HG03045 (cell line): ENCODE data around the gene LGR6.
"Not testable (repeated sequence)": the region's sequence is repeated elsewhere in the genome, so short reads cannot be mapped to it uniquely, and the experiment has no call there.

Experiments
- ATAC-seq: cut with Tn5 transposase; IDR thresholded peaks from one replicate; pipeline ENCODE4 v1.9.1; 2021; ENCODE audit warnings: mild to moderate bottlenecking, moderate library complexity; ENCODE audit not compliant: unreplicated experiment

The LGR6 gene

GRCh38 chr1:202176949-202177927, 16.4 kb upstream of the LGR6 start:
- ATAC-seq: no peak

DNA sequence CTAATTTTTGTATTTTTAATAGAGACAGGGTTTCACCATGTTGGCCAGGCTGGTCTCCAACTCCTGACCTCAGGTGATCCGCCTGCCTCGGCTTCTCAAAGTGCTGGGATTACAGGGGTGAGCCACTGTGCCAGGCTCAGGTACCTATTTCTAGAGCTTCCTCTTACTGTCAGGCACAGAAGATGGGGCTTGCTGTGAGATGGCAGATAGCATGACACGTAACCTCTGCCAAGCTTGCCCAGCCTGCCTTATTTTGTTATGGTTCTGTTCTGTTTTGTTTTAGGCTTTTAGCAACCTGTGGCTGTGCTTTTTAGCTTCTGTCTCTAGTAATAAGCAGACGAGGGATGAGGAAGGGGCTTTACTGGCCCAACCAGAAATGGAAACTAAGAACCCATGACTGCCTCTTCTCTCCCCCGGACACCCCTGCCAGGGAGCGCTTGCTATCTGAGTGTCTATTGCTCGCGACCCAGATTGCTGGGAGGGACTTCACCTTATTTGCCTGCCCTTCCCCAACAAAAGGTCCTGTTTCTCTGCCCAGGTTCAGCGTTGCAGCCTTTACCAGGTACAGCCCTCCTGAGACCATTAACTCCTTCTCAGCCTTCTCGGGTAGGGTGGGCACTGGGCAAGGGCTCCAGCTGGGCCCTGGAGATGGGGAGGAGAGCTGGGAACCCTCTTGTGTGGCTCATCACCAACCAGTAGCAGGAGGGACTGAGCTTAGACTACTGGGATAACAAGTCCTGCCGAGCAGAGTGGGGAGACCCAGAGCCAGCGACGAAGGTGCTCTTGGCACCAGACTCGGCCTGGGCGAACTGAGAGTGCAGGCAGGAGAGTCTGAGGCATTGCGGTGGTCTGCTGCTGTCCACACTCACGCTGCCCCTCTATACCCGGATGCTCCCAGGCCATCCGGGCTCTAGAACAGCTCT, 13.5 kb upstream of the LGR6 start:
- no peak for ATAC-seq

GRCh38 chr1:202180751-202181139, 12.9 kb upstream of the LGR6 start:
- not testable (repeated sequence) for ATAC-seq

- ATAC-seq: no peak
Measured at GRCh38 chr1:202181586-202181985, 12.0 kb upstream of the LGR6 start.

DNA sequence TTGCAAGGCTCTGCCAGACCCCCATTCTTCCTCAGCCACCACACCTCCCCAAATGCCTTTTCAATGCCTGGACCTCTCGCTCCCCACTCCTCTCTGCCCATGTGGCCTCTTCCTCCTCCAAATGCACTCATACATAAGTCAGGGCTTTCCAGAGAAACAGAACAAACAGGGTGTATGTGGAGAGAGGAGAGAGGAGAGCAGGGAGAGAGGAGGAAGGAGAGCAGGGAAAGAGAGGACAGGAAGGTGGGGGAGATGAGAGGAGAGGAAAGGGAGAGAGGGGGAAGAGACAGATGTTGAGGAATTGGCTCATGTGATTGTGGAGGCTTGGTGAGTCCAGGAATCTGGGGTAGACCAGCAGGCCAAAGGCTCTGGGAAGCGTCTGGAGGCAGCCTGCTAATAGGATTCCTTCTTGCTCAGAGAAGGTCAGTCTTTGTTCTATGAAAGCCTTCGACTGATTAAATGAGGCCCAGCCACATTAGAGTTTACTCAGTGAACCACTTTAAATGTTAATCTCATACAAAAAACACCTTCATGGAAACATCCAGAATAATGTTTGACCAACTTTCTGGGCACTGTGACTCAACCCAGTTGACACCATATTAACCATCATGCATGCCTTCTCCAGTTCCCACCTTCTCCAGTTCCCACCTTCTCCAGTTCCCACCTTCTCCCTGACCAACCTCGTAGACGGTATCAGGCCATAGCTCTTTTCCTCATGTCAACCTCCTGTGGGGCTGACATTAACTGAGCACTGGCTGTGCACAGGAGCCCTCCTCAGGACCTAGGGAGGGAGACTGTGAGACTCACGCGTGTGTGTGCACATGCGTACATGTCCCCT, 11.3 kb upstream of the LGR6 start:
- no peak for ATAC-seq

DNA sequence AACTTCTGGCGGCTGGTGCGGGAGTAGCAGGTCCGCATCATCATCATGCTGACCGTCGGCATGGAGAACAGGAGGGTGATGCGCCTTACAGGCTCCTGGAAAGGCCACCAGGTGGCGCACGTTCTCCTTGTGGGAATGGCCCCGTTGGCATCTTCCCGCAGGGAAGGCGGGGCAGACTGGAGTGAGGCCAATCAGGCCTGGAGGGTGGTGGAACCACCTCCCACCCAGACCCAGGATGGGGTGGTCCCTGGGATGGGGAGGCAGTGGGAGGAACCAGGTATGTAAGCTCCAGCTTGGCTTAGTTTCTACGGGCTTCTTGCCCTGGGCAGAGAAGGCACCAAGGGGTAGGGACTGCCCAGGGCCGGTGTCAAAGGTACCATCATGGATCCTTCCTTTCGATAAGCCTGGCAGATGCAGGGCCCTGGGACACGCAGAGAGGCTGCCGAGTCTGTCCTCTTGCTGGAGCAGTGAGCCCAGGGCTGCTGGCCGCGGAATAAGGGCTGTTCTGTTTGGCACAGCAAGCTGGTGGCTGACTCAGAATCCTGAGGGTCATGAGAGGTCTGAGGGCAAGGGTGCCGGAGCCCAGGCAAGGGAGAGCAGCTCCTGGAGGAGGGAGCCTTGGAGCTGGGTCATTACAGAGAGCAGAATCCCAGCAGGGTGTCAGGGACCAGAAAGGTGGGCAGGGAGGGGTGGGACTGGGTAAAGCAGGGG, 8.7 kb upstream of the LGR6 start:
- ATAC-seq: no peak

DNA sequence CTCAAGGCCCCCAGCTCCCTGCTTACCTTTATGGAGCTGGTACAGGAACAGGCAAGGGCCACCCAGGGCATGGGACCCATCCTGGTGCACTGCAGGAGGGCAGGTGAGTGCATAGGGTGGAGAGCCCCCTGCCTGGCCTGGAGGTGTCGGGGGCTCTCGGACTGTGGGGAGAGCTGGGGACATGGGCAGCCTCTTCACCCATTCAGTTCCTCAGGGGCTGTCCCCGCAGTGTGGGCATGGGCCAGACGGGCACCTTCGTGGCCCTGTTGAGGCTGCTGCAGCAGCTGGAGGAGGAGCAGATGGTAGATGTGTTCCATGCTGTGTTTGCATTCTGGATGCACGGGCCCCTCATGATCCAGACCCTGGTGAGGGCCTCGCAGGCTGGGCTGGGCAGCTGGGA, 7.3 kb upstream of the LGR6 start:
- ATAC-seq: no peak

DNA sequence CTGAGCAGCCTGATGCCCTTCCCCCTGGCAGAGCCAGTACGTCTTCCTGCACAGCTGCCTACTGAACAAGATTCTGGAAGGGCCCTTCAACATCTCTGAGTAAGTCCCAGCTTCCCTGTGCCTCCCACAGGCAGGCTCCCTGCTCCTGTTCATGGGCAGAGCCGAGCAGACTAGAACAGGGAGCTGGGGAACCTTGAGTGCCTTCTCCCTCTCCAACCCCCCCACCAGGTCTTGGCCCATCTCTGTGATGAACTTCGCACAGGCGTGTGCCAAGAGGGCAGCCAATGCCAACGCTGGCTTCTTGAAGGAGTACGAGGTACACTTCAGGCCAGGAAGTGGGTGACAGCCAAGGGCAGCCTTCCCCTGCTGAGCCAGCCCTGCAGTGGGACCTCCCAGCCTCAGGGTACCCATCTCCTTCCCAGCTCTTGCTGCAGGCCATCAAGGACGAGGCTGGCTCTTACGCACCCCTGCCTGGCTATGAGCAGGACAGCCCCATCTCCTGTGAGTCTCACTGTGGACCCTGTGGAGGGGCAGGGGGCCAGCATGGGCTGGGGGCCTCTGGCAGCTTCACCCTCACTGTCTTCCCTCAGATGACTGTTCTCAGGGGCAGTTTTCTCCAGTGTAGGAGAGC, 6.4 kb upstream of the LGR6 start:
- no peak for ATAC-seq

- no peak for ATAC-seq
Measured at GRCh38 chr1:202187697-202188407, 5.7 kb upstream of the LGR6 start.

GRCh38 chr1:202189001-202189790, 4.4 kb upstream of the LGR6 start:
- ATAC-seq: no peak

DNA sequence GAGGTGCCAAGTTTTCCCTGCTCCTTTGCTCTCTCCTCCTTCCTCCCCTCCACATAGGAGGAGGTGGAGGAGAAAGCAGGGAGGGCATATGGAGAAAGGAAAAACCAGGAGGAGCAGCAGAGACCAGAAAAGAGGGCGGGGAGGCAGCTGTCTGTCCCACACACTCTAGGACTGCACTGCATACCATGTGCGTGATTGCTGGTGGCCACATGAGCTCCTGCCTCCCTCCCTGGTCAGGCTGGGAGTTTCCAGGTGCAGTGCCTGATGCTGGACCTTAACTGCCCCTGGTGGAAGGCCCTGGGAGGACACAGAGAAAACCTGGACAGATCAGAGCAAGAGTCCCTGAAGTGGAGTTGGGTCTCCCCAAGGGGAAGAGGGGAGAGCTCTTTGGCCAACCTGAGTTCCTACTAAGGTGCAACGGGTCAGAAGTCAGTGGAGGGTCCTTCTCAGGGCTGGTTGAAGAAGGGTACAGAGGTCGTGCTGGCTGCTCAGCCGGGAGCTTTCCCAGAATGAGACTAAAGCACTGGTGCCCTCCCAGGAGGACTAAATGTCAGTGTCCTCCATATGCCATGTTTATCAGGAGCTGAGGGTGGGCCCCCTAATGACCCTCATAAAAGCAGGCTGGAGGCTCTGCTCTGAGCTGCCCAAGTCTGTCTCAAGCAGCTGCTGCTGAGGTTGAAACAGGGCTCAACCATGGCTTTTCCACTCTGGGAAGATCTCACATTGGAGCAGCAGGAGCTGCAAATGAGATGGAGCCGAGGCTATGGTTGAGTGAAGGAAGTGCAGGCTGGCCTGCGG, 3.5 kb upstream of the LGR6 start:
- ATAC-seq: no peak

GRCh38 chr1:202191391-202191790, 2.2 kb upstream of the LGR6 start:
- not testable (repeated sequence) for ATAC-seq

DNA sequence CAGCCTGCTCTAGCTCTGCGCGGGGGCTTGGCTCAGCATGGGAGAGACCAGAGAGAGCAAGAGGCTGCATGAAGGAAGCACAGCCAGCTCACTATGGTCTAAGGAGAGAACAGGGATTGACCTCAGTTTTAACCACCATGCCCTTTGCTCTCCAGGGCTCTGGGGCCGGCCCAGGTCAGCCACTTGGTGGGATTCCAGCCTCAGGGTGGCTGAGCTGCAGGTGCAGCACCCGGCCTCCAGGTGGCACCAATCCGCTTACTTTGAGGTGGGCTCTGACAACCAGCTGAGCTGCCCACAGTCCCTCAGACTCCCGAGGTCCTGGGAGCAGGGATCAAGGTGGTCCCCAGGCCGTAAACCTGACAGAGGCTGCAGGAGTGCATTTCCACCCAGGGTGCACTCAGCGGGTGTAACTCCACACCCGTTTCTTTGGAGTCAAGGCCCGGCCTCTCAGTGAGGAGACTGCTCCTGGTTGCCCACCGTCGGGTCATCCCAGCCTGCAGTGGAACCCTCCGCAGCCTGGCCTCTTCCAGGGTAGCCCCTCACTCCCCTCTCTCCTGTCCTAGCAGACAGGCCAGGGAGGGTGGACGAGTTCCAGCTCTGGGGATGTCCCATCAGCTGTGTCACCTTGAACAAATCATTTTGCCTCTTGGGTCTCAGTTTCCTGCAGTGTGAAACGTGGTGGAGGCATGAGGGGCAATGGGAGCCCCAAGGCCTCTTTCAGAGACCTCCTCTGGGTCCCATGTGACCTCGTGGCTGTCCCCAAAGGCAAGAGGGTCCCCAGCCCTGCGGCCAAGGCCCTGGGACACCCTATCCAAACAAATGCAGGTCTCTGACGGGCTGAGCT, 607 bp upstream of the LGR6 start:
- no peak for ATAC-seq

GRCh38 chr1:202194328-202194648, 689 bp downstream of the LGR6 start:
- ATAC-seq: no peak

GRCh38 chr1:202197653-202198365, 4.2 kb downstream of the LGR6 start:
- no peak for ATAC-seq

DNA sequence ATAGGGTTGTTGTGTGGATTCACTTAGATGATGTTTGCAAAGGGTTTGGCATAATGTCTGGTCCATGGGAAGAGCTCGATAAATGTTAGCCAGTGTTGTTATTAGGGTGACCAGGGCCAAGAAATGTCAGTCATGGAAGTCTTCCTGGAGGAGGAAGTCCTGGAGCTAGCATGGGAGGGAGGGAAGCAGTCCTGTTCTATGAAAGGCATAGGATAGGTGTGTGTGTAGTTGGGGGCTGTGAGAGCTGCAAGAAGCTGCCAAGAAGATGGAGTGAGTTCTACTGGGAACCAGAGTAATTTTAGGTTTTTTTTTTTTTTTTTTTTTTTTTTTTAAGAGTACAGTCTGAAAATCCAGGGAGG, 4.7 kb downstream of the LGR6 start:
- ATAC-seq: no peak
